ENCODE measurements around the gene ME1.

Gene ME1

DNA sequence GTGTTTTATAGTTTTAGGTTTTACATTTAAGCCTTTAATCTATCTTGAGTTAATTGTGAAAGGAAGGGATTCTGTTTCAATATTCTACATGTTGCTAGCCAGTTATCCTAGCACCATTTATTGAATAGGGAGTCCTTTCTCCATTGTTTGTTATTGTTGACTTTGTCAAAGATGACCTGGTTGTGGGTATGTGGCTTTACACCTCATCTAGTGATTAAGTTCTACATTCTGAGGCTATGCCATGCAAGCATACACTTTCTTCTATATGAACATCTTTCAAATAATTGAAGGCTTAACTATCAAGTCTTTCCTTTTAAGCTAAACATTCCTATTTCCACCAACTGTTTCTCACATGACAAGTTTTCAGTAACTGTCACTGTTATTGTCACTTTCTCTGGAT lies 46.1 kb downstream of the ME1 start:
- H3K9me3 ChIP-seq (ENCODE audit: control insufficient read depth, low read length): no peaks in the 10 kb centered on the region
- no peak overlapping the region for H3K4me3 ChIP-seq (ENCODE audit: low read depth, low read length)
- TF ChIP-seq CTCF (IDR thresholded peaks at IDR 0.05): no peak
- H3K27me3 ChIP-seq (ENCODE audit: control insufficient read depth, insufficient read depth, low read length): no peaks in the 10 kb centered on the region
- H2AFZ ChIP-seq: no peak overlapping the region
- no peak overlapping the region for H3K27ac ChIP-seq
- H3K79me2 ChIP-seq: peaks cover 6% of the 10 kb centered on the region
- no peak overlapping the region for H3K4me2 ChIP-seq (ENCODE audit: low read length)
- peaks cover 27% of the 10 kb centered on the region for H3K4me1 ChIP-seq
- H3K36me3 ChIP-seq (ENCODE audit: control insufficient read depth, insufficient read depth, low read length): no peaks in the 10 kb centered on the region
- no peak overlapping the region for H3K9ac ChIP-seq

DNA sequence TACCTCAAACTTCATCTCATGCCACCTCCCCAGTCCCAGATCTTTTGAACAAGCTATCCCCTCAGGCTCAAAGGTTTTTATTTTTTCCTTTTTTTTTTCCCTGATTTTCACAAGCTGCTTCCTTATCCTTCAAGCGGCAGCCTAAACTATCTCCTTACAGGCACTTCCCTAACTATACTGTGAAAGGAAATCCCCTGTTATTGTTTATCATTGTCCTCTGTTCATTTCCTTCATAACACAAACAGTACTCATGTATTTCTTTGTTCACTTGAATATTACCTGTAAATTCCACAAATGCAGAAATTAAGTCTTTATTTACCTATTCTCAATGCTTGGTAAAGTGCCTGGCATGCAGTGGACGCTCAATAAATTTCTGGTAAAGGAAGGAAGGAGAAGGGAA lies 48.9 kb downstream of the ME1 start:
- H3K4me2 ChIP-seq (ENCODE audit: low read length): peak overlapping the region; percentile 11
- no peaks in the 10 kb centered on the region for H3K27me3 ChIP-seq (ENCODE audit: control insufficient read depth, insufficient read depth, low read length)
- no peaks in the 10 kb centered on the region for H3K79me2 ChIP-seq
- H3K36me3 ChIP-seq (ENCODE audit: control insufficient read depth, insufficient read depth, low read length): no peaks in the 10 kb centered on the region
- H3K4me3 ChIP-seq (ENCODE audit: low read depth, low read length): no peak overlapping the region
- peaks cover 24% of the 10 kb centered on the region for H3K4me1 ChIP-seq
- H3K9ac ChIP-seq: no peak overlapping the region
- no peaks in the 10 kb centered on the region for H3K9me3 ChIP-seq (ENCODE audit: control insufficient read depth, low read length)
- H3K27ac ChIP-seq: peak overlapping the region; percentile 48
- no peak for TF ChIP-seq CTCF (IDR thresholded peaks at IDR 0.05)
- H2AFZ ChIP-seq: no peak overlapping the region

GRCh38 chr6:83378621-83379388 lies 52.0 kb downstream of the ME1 start:
- peaks cover 24% of the 10 kb centered on the region for H3K4me1 ChIP-seq
- no peaks in the 10 kb centered on the region for H3K9me3 ChIP-seq (ENCODE audit: control insufficient read depth, low read length)
- H3K36me3 ChIP-seq (ENCODE audit: control insufficient read depth, insufficient read depth, low read length): no peaks in the 10 kb centered on the region
- H3K27ac ChIP-seq: no peak overlapping the region
- peaks cover 5% of the 10 kb centered on the region for H3K79me2 ChIP-seq
- TF ChIP-seq CTCF (IDR thresholded peaks at IDR 0.05): no peak
- no peak overlapping the region for H3K9ac ChIP-seq
- H3K27me3 ChIP-seq (ENCODE audit: control insufficient read depth, insufficient read depth, low read length): no peaks in the 10 kb centered on the region
- H3K4me2 ChIP-seq (ENCODE audit: low read length): no peak overlapping the region
- H3K4me3 ChIP-seq (ENCODE audit: low read depth, low read length): no peak overlapping the region
- no peak overlapping the region for H2AFZ ChIP-seq

GRCh38 chr6:83371423-83371822 lies 59.4 kb downstream of the ME1 start:
- Histone ChIP-seq H3K4me3 (ENCODE audit: low read depth, low read length) (no peak overlapping the region), H2AFZ (no peak overlapping the region), H3K9me3 (ENCODE audit: control insufficient read depth, low read length) (no peaks in the 10 kb centered on the region), H3K4me2 (ENCODE audit: low read length) (no peak overlapping the region), H3K27ac (no peak overlapping the region), H3K27me3 (ENCODE audit: control insufficient read depth, insufficient read depth, low read length) (no peaks in the 10 kb centered on the region), H3K9ac (no peak overlapping the region), H3K36me3 (ENCODE audit: control insufficient read depth, insufficient read depth, low read length) (no peaks in the 10 kb centered on the region), H3K4me1 (peaks cover 4% of the 10 kb centered on the region), H3K79me2 (peaks cover 17% of the 10 kb centered on the region)
- TF ChIP-seq CTCF (IDR thresholded peaks at IDR 0.05): no peak

DNA sequence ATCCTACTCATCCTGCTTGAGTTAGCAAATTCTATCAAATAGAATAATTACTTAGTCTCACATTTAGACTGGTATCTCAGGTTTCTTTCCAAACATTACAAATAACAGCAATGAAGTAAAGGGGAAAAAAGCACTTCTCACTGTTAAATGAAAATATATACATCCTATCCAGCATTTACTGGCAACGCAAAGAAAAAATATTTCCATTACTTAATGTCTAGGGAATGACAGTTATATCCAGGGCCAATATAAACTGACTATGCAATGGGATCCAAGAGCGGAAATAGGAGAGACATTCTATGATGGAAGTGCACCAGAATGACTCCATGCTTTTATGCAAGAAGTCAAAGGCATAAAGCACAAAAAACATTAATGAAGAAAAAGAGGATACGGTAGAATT lies 60.3 kb downstream of the ME1 start:
- no peaks in the 10 kb centered on the region for H3K27me3 ChIP-seq (ENCODE audit: control insufficient read depth, insufficient read depth, low read length)
- H3K36me3 ChIP-seq (ENCODE audit: control insufficient read depth, insufficient read depth, low read length): no peaks in the 10 kb centered on the region
- no peak for TF ChIP-seq CTCF (IDR thresholded peaks at IDR 0.05)
- no peak overlapping the region for H3K4me2 ChIP-seq (ENCODE audit: low read length)
- peaks cover 14% of the 10 kb centered on the region for H3K79me2 ChIP-seq
- no peak overlapping the region for H3K4me3 ChIP-seq (ENCODE audit: low read depth, low read length)
- H3K9me3 ChIP-seq (ENCODE audit: control insufficient read depth, low read length): no peaks in the 10 kb centered on the region
- peaks cover 4% of the 10 kb centered on the region for H3K4me1 ChIP-seq
- no peak overlapping the region for H3K9ac ChIP-seq
- no peak overlapping the region for H3K27ac ChIP-seq
- no peak overlapping the region for H2AFZ ChIP-seq

Data from parathyroid adenoma (tissue), 2 donors.